GM19239 (cell line): Measurements from ENCODE around the gene NXF2B.
"Not testable (repeated sequence)": the region's sequence is repeated elsewhere in the genome, so short reads cannot be mapped to it uniquely, and the experiment has no call there.

ENCODE experiments used
- DNase-seq: peaks from one replicate; pipeline ENCODE4 v3.0.0; 2011; ENCODE audit warnings: low spot score; ENCODE audit not compliant: insufficient read length
- FAIRE-seq: peaks from 2 replicates; lab custom pipeline; 2011; peaks lifted over from hg19 to GRCh38; lab: Jason Lieb, UNC

The NXF2B gene

GRCh38 chrX:102439908-102440307 is at the start of gene NXF2B:
NXF2B (minus strand) TSS chrX:102440008; CDS start chrX:102380036, 59,972 bp downstream.
- not testable (repeated sequence) for FAIRE-seq, DNase-seq

- peak; percentile 82 for FAIRE-seq
- DNase-seq: not testable (repeated sequence)
Observed at GRCh38 chrX:102478765-102479164, 39.0 kb upstream of the NXF2B start.

GRCh38 chrX:102471762-102472220 is 32.0 kb upstream of the NXF2B start, which contains the start of gene TCP11X2:
TCP11X2 (minus strand) TSS chrX:102471812.
- DNase-seq, FAIRE-seq: not testable (repeated sequence)

- FAIRE-seq: peak; percentile 70
- DNase-seq: not testable (repeated sequence)
Observed at GRCh38 chrX:102470215-102470614, 30.4 kb upstream of the NXF2B start.

GRCh38 chrX:102458615-102459014 is 18.8 kb upstream of the NXF2B start:
- FAIRE-seq, DNase-seq: not testable (repeated sequence)

- DNase-seq, FAIRE-seq: not testable (repeated sequence)
Observed at GRCh38 chrX:102414493-102414892, 25.3 kb downstream of the NXF2B start.

- DNase-seq (no peak), FAIRE-seq (peak; percentile 75)
Observed at GRCh38 chrX:102345916-102346315, 93.9 kb downstream of the NXF2B start.

GRCh38 chrX:102341867-102342266 is 97.9 kb downstream of the NXF2B start:
- DNase-seq: no peak
- FAIRE-seq: no peak

- FAIRE-seq (no peak), DNase-seq (no peak)
Observed at GRCh38 chrX:102339312-102340298, 100.2 kb downstream of the NXF2B start.

GRCh38 chrX:102338162-102338561 is 101.6 kb downstream of the NXF2B start:
- DNase-seq (no peak), FAIRE-seq (no peak)
